Loucy (cell line): Measurements from ENCODE around the gene HS6ST3.

Experiments used
- EZH2phosphoT487 ChIP-seq: fragments of 200-600 bp; IDR thresholded peaks from 2 replicates; pipeline ENCODE4 v1.6.1; 2018; ENCODE audit warnings: antibody characterized with exemption, mild to moderate bottlenecking, moderate library complexity, borderline replicate concordance
- TF ChIP-seq, protein P1 (sequence below): fragments of 200-600 bp; sonication (generic); conservative IDR thresholded peaks from 2 replicates; pipeline ENCODE4 v1.5.1; 2014; ENCODE audit warnings: mild to moderate bottlenecking, antibody characterized with exemption, low read length

DNA sequence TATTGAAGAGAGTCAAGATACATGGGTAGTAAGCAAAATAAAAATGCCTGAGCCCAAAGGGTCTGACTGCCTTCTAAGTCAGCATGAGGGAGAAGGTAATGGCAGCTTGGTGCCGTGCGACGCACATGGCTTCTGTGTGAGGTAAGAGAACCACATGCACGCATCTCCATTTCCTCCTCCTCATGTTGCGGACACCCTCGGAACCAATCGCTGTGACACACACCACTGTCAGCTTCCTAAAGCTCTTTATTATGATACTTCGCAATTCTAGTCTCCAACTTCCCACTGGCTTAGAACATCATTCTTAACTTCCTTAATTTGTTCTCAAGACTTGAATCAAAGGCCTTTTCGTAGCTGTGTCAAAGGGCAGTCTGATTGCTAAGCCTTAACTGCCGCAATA, 734.2 kb downstream of the HS6ST3 start:
- TF ChIP-seq, protein P1, sequence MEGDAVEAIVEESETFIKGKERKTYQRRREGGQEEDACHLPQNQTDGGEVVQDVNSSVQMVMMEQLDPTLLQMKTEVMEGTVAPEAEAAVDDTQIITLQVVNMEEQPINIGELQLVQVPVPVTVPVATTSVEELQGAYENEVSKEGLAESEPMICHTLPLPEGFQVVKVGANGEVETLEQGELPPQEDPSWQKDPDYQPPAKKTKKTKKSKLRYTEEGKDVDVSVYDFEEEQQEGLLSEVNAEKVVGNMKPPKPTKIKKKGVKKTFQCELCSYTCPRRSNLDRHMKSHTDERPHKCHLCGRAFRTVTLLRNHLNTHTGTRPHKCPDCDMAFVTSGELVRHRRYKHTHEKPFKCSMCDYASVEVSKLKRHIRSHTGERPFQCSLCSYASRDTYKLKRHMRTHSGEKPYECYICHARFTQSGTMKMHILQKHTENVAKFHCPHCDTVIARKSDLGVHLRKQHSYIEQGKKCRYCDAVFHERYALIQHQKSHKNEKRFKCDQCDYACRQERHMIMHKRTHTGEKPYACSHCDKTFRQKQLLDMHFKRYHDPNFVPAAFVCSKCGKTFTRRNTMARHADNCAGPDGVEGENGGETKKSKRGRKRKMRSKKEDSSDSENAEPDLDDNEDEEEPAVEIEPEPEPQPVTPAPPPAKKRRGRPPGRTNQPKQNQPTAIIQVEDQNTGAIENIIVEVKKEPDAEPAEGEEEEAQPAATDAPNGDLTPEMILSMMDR = no peak
- no peak for TF ChIP-seq EZH2phosphoT487
